ENCODE results near the gene CLGN.

DNA sequence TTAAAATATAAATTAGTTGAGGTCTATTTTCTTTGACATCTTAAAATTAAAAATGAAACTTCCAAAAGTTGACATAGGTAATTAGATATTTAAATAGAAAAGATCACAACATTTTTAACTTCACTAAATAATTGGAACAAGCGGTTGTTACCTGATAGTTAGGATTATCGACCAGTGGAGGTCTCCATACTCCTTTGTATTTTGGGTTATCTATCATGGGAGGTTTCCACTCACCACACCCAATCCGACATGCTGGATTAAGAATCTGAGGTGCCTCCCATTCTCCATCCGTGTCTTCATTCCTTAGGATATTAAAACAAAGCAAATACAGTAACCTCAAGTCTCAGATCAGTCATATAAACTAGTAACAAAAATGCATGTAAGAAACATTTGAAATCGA, 31.8 kb downstream of the CLGN start:
- TF ChIP-seq, protein P1, sequence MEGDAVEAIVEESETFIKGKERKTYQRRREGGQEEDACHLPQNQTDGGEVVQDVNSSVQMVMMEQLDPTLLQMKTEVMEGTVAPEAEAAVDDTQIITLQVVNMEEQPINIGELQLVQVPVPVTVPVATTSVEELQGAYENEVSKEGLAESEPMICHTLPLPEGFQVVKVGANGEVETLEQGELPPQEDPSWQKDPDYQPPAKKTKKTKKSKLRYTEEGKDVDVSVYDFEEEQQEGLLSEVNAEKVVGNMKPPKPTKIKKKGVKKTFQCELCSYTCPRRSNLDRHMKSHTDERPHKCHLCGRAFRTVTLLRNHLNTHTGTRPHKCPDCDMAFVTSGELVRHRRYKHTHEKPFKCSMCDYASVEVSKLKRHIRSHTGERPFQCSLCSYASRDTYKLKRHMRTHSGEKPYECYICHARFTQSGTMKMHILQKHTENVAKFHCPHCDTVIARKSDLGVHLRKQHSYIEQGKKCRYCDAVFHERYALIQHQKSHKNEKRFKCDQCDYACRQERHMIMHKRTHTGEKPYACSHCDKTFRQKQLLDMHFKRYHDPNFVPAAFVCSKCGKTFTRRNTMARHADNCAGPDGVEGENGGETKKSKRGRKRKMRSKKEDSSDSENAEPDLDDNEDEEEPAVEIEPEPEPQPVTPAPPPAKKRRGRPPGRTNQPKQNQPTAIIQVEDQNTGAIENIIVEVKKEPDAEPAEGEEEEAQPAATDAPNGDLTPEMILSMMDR (optimal IDR thresholded peaks at IDR 0.05 in 1 of 3, IDR thresholded peaks at IDR 0.05 in 1 of 3, conservative IDR thresholded peaks at IDR 0.05 in 1 of 3; ENCODE audit: extremely low read depth in 1 of 3, insufficient read depth in 2 of 3, low read length in 3 of 3), result no peak
- no peak for TF ChIP-seq EZH2 (IDR thresholded peaks at IDR 0.05; ENCODE audit: low read length)
